ENCODE results near the gene LATS2. TPM values are rescaled to one million over a fixed set of nuclear protein-coding genes. Genes with fewer than 3 reads are reported as not detected.
"Not testable (repeated sequence)": the region's sequence is repeated elsewhere in the genome, so short reads cannot be mapped to it uniquely, and the experiment has no call there.

The LATS2 gene
- total and polyA plus RNA-seq, 3 donors from 2014 or later: 35.6 to 40.2 (median 36.5) TPM

DNA sequence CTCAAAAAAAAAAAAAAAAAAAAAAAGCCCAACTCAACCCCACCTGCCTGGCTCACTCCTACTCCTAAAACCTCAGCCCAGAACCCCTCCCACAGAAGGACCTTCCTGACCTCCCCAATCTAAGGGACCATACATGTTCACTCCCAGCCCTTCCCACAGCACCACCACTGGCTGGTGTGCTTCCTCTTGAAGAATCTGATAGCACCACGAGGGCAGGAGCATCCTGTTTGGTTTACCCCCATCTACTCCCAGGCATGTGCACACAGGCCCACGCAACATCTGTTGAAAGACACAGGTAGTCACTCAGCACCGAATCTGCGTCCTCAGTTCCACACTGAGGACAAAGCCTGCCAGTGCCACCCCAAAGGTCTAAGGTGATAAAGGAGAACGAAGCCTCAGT, 8.2 kb downstream of the LATS2 start:
- 87 to 88% methylated on average over 5 of the region's 5 CpGs for WGBS, 2 donors
- Histone ChIP-seq H3K4me3 (no peak overlapping the region), H3K4me1 (no peaks in the 10 kb centered on the region), H3K9me3 (no peaks in the 10 kb centered on the region), H3K27ac (no peak overlapping the region), H3K36me3 (ENCODE audit: low read depth, missing control alignments) (no peaks in the 10 kb centered on the region), H3K27me3 (no peaks in the 10 kb centered on the region)
- TF ChIP-seq, protein P1, sequence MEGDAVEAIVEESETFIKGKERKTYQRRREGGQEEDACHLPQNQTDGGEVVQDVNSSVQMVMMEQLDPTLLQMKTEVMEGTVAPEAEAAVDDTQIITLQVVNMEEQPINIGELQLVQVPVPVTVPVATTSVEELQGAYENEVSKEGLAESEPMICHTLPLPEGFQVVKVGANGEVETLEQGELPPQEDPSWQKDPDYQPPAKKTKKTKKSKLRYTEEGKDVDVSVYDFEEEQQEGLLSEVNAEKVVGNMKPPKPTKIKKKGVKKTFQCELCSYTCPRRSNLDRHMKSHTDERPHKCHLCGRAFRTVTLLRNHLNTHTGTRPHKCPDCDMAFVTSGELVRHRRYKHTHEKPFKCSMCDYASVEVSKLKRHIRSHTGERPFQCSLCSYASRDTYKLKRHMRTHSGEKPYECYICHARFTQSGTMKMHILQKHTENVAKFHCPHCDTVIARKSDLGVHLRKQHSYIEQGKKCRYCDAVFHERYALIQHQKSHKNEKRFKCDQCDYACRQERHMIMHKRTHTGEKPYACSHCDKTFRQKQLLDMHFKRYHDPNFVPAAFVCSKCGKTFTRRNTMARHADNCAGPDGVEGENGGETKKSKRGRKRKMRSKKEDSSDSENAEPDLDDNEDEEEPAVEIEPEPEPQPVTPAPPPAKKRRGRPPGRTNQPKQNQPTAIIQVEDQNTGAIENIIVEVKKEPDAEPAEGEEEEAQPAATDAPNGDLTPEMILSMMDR (IDR thresholded peaks at IDR 0.05): no peak
- TF ChIP-seq POLR2A (IDR thresholded peaks at IDR 0.05): no peak
- DNase-seq: no peak
- intact Hi-C loops (cut with DNase I; ENCODE audit: low total_unique reads): no loop called here

DNA sequence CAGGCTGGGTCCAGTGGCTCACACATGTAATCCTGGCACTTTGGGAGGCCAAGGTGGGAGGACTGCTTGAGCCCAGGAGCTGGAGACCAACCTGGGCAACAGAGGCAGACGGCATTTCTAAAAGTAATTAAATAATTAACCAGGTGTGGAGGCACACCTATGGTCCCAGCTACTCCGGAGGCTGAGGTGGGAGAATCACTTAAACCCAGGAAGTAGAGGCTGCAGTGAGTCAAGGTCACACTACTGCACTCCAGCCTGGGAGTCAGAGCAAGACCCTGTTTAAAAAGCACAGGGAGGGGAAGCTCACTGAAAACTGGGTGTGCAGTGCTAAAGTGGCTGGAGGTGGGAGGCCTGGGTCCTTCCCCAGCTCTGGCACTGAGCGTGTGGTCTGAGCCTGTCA, 9.7 kb downstream of the LATS2 start:
- Histone ChIP-seq H3K4me3 (no peak overlapping the region), H3K4me1 (no peaks in the 10 kb centered on the region), H3K27me3 (no peaks in the 10 kb centered on the region), H3K27ac (no peak overlapping the region), H3K9me3 (no peaks in the 10 kb centered on the region), H3K36me3 (ENCODE audit: low read depth, missing control alignments) (no peaks in the 10 kb centered on the region)
- no peak for DNase-seq
- WGBS, 2 donors: 85 to 97% methylated on average over 3 of the region's 3 CpGs
- intact Hi-C loops (cut with DNase I; ENCODE audit: low total_unique reads): no loop called here
- no peak for TF ChIP-seq POLR2A (IDR thresholded peaks at IDR 0.05)
- TF ChIP-seq, protein P1 (IDR thresholded peaks at IDR 0.05): no peak

DNA sequence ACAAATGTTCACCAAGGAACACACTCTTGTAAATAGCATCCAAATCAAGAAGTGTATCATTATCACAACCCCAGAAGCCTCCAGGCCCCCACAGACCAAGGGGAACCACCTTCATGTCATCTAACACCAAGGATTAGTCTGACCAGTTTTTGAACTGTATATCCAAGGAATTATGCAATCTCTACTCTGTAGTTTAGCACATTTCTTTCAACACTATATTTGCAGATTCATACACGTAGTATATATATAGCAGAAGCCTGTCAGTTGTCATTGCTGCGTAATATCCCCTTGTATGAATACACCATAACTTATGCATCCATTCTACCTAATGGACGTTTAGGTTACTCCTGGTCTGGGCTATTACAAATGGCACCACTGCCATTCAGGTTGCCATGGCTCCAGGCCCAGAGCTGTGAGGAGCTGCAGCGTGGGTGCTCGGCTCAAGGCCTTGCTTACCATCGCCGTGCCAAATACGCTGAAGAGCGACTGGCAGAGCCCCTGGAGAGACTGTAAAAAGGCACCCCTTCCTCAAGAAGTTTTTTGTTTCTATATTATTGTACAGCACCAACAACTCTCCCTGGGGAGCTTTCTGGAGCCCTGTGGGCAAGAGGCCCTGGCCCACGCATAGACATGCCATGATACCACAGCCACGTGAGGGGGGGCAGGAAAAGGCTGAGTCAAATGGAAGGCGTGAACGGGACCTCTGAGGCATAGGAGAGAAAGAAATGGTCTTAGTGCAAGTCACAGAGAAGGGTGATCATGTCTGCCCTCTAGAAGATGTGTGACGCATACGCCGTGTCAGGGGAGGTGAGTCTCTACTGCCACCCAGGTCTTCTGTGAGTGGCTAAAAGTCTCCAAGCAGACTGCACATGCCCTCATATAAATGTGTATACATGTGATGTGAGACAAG, 10.8 kb downstream of the LATS2 start:
- Histone ChIP-seq H3K36me3 (ENCODE audit: low read depth, missing control alignments) (no peaks in the 10 kb centered on the region), H3K4me3 (no peak overlapping the region), H3K4me1 (no peaks in the 10 kb centered on the region), H3K9me3 (no peaks in the 10 kb centered on the region), H3K27me3 (no peaks in the 10 kb centered on the region), H3K27ac (no peak overlapping the region)
- WGBS, 2 donors: 96 to 97% methylated on average over 15 to 16 of the region's 16 CpGs
- intact Hi-C loops (cut with DNase I; ENCODE audit: low total_unique reads): no loop called here
- TF ChIP-seq, protein P1 (IDR thresholded peaks at IDR 0.05): no peak
- no peak for TF ChIP-seq POLR2A (IDR thresholded peaks at IDR 0.05)
- no peak for DNase-seq

DNA sequence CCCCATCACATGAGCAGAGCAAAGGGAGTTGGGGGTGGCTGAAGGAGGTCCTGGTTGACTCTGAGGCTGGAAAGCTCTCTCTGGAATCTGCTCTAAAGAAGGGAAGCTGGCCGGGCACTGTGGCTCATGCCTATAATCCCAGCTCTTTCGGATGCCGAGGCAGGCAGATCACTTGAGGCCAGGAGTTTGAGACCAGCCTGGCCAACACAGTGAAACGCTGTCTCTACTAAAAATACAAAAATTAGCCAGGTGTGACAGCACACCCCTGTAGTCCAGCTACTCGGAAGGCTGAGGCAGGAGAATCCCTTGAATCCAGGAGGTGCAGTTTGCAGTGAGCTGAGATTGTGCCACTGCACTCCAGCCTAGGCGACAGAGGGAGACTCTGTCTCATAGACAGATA, 11.7 kb downstream of the LATS2 start:
- 86 to 89% methylated on average over 6 of the region's 6 CpGs for WGBS, 2 donors
- H3K36me3 ChIP-seq (ENCODE audit: low read depth, missing control alignments); H3K4me3 ChIP-seq; H3K27me3 ChIP-seq; H3K4me1 ChIP-seq; intact Hi-C loops (cut with DNase I; ENCODE audit: low total_unique reads); H3K9me3 ChIP-seq; H3K27ac ChIP-seq; DNase-seq: not testable (repeated sequence)

DNA sequence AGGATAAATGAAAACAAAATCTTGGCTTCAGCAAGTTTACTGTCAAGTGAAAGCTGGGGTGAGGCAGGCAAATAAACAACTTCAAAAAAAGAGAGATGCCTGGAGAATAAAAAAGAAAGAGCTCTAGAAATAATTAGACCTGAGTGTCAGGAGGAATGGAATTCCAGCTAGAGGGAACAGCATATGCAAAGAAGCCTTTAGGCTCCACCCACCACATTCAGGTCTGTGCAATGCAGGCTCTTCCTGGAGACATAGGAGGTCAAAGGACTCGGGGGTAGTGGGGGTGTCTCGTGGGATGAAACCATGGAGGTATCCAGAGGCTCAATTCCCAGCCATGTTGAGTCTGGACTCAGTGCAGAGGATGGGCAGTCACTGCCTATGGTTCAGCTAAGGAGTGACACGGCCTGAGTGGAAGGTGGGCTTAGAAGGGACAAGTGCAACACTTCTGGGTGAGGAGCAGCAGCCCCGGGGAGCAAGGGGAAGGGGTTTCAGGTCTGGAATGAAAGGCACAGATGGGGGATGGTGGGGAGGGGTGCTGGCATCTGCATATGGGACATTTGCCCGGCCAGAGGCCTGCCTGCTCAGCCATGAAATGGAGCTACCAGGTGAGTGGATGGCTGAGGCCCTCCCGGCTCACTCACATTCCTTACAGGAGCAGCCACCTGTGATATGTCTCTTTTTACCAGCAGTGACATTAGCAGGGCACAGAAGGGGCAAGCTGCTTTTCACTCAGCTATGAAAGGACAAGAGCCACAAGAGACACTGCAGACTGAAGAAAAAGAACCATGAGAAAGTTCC, 12.3 kb downstream of the LATS2 start:
- Histone ChIP-seq H3K36me3 (ENCODE audit: low read depth, missing control alignments) (no peaks in the 10 kb centered on the region), H3K27me3 (no peaks in the 10 kb centered on the region), H3K4me1 (no peaks in the 10 kb centered on the region), H3K27ac (no peak overlapping the region), H3K4me3 (no peak overlapping the region), H3K9me3 (no peaks in the 10 kb centered on the region)
- no peak for DNase-seq
- WGBS, 2 donors: 87 to 91% methylated on average over 6 of the region's 6 CpGs
- TF ChIP-seq, protein P1 (IDR thresholded peaks at IDR 0.05): no peak
- TF ChIP-seq POLR2A (IDR thresholded peaks at IDR 0.05): no peak
- intact Hi-C loops (cut with DNase I; ENCODE audit: low total_unique reads): no loop called here

Measured in testis (tissue), 3 donors.